ENCODE measurements around the gene ZNF618. TPM values are rescaled to one million over a fixed set of nuclear protein-coding genes. Genes with fewer than 3 reads are reported as not detected.

ZNF618 gene
- total RNA-seq, 1 experiment from 2014 or later: 4.2 TPM

GRCh38 chr9:114092336-114092735, 216.2 kb downstream of the ZNF618 start:
- Histone ChIP-seq H3K4me1 (ENCODE audit: insufficient read depth, low read length) (no peaks in the 10 kb centered on the region), H3K27me3 (ENCODE audit: low read length) (no peaks in the 10 kb centered on the region), H3K9me3 (ENCODE audit: low read length) (no peaks in the 10 kb centered on the region), H3K9ac (ENCODE audit: low read length) (no peak overlapping the region), H4K20me1 (ENCODE audit: low read length) (no peaks in the 10 kb centered on the region), H3F3A (ENCODE audit: low read length, unreplicated experiment) (no peaks in the 10 kb centered on the region), H2AFZ (ENCODE audit: low read length) (no peak overlapping the region), H3K36me3 (ENCODE audit: low read depth, low read length) (no peaks in the 10 kb centered on the region), H3K27ac (ENCODE audit: low read length) (no peak overlapping the region), H3K4me3 (ENCODE audit: low read length) (no peak overlapping the region), H3K9me2 (replicated peaks; ENCODE audit: low read length) (no peaks in the 10 kb centered on the region), H3K79me2 (ENCODE audit: low read length) (no peaks in the 10 kb centered on the region), H3K4me2 (ENCODE audit: low read length) (no peak overlapping the region)
- no TSS peak for BruUV-seq (replicated peaks)
- TF ChIP-seq EZH2 (IDR thresholded peaks at IDR 0.05; ENCODE audit: low read length, unreplicated experiment): no peak
- no peak for TF ChIP-seq CTCF (conservative IDR thresholded peaks at IDR 0.05; ENCODE audit: low read depth, low read length)
- TF ChIP-seq EZH2phosphoT487 (IDR thresholded peaks at IDR 0.05; ENCODE audit: borderline replicate concordance, low read length): no peak
- intact Hi-C loops (cut with micrococcal nuclease): no loop called here
- DNase-seq: no peak
- ChIA-PET POLR2A (ENCODE audit: unreplicated experiment) (no interaction called here), CTCF (no interaction called here)
- no peak for ATAC-seq

- DNase-seq: no peak
- ChIA-PET POLR2A (ENCODE audit: unreplicated experiment) (no interaction called here), CTCF (no interaction called here)
- Histone ChIP-seq H4K20me1 (ENCODE audit: low read length) (no peaks in the 10 kb centered on the region), H3F3A (ENCODE audit: low read length, unreplicated experiment) (no peaks in the 10 kb centered on the region), H3K27ac (ENCODE audit: low read length) (no peak overlapping the region), H3K9me2 (replicated peaks; ENCODE audit: low read length) (no peaks in the 10 kb centered on the region), H3K4me1 (ENCODE audit: insufficient read depth, low read length) (no peaks in the 10 kb centered on the region), H3K9ac (ENCODE audit: low read length) (no peak overlapping the region), H3K4me3 (ENCODE audit: low read length) (no peak overlapping the region), H3K27me3 (ENCODE audit: low read length) (no peaks in the 10 kb centered on the region), H3K79me2 (ENCODE audit: low read length) (no peaks in the 10 kb centered on the region), H3K36me3 (ENCODE audit: low read depth, low read length) (no peaks in the 10 kb centered on the region), H3K4me2 (ENCODE audit: low read length) (no peak overlapping the region), H2AFZ (ENCODE audit: low read length) (no peak overlapping the region), H3K9me3 (ENCODE audit: low read length) (no peaks in the 10 kb centered on the region)
- no TSS peak for BruUV-seq (replicated peaks)
- ATAC-seq: no peak
- intact Hi-C loops (cut with micrococcal nuclease): no loop called here
- TF ChIP-seq EZH2phosphoT487 (IDR thresholded peaks at IDR 0.05; ENCODE audit: borderline replicate concordance, low read length) (no peak), EZH2 (IDR thresholded peaks at IDR 0.05; ENCODE audit: low read length, unreplicated experiment) (no peak), CTCF (conservative IDR thresholded peaks at IDR 0.05; ENCODE audit: low read depth, low read length) (no peak)
Measured at GRCh38 chr9:114093031-114093471, 216.9 kb downstream of the ZNF618 start.

- ChIA-PET POLR2A (ENCODE audit: unreplicated experiment) (no interaction called here), CTCF (interaction anchor here (0.5 kb wide), 1 partner anchor 879 kb away, joined by 7 read pairs; no protein-coding TSS in a partner anchor)
- Histone ChIP-seq H3K27me3 (ENCODE audit: low read length) (no peaks in the 10 kb centered on the region), H3K36me3 (ENCODE audit: low read depth, low read length) (no peaks in the 10 kb centered on the region), H4K20me1 (ENCODE audit: low read length) (no peaks in the 10 kb centered on the region), H2AFZ (ENCODE audit: low read length) (no peak overlapping the region), H3K9me3 (ENCODE audit: low read length) (no peaks in the 10 kb centered on the region), H3K4me2 (ENCODE audit: low read length) (no peak overlapping the region), H3K4me1 (ENCODE audit: insufficient read depth, low read length) (no peaks in the 10 kb centered on the region), H3K9me2 (replicated peaks; ENCODE audit: low read length) (no peaks in the 10 kb centered on the region), H3F3A (ENCODE audit: low read length, unreplicated experiment) (no peaks in the 10 kb centered on the region), H3K4me3 (ENCODE audit: low read length) (no peak overlapping the region), H3K9ac (ENCODE audit: low read length) (no peak overlapping the region), H3K79me2 (ENCODE audit: low read length) (no peaks in the 10 kb centered on the region), H3K27ac (ENCODE audit: low read length) (no peak overlapping the region)
- DNase-seq (no peak), ATAC-seq (no peak)
- intact Hi-C loops (cut with micrococcal nuclease): no loop called here
- TF ChIP-seq EZH2phosphoT487 (IDR thresholded peaks at IDR 0.05; ENCODE audit: borderline replicate concordance, low read length): no peak
- TF ChIP-seq CTCF (conservative IDR thresholded peaks at IDR 0.05; ENCODE audit: low read depth, low read length): no peak
- TF ChIP-seq EZH2 (IDR thresholded peaks at IDR 0.05; ENCODE audit: low read length, unreplicated experiment): no peak
- no TSS peak for BruUV-seq (replicated peaks)
Measured at GRCh38 chr9:114093761-114094505, 217.8 kb downstream of the ZNF618 start.

All from PC-3 (cell line).